Astrocyte of the cerebellum (primary cell): ENCODE results near the gene LZTS3.

Source experiments
- DNase-seq: peaks from one replicate; pipeline ENCODE4 v3.0.0-alpha.2; 2011; ENCODE audit warnings: low read depth
- H3K4me3 ChIP-seq: 2 replicates; pipeline ENCODE4 v1.5.1; 2011; ENCODE audit warnings: mild to moderate bottlenecking, low read depth, low read length, moderate library complexity
- CTCF ChIP-seq: IDR thresholded peaks from 2 replicates; pipeline ENCODE4 v1.5.1; 2012; ENCODE audit warnings: low read length, low read depth, moderate library complexity, mild to moderate bottlenecking; ENCODE audit errors: missing control alignments
- in situ Hi-C: cut with HindIII; loops from 2 replicates; pipeline ENCODE4 v1.10.0; 2017; ENCODE audit warnings: low sequenced_read_pairs

Gene LZTS3

DNA sequence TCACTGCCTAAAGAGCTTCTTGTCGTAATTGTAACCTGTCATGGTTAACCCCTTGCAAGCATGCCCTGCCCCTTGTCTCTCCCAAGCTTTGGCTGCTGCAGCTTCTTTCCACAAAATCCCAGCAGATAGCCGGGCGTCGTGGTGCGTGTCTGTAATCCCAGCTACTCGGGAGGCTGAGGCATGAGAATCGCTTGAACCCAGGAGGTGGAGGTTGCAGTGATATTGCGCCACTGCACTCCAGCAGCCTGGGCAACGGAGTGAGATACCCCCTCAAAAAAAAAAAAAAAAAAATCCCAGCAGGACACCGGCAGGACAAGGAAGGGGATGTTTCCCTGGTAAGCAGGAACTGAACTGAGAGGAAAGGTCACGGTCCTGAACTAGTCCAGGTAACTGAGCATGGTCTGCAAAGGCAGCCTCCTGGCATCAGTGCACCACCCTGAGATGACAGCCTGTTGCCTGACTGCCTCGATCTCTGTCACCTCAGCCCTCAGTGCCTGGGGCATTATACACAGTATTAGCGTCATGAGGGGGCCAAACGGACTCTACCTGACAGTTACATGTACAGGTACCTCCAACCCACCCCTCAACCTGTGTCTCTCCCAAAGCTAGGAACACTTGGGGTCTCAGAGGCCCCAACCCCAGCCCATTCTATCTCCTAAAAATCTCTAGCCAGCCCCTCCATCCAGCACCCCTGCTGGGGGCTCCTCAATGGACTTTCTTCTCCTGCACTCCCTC, 1.8 kb downstream of the LZTS3 start:
- in situ Hi-C loops: no loop called here
- no peak for TF ChIP-seq CTCF
- H3K4me3 ChIP-seq: no peak overlapping the region
- DNase-seq: no peak

- no peak overlapping the region for H3K4me3 ChIP-seq
- in situ Hi-C loops: no loop called here
- DNase-seq: no peak
- TF ChIP-seq CTCF: no peak
These were observed 4.3 kb downstream of the LZTS3 start for GRCh38 chr20:3168829-3169590.

GRCh38 chr20:3168079-3168828, 5.1 kb downstream of the LZTS3 start:
- H3K4me3 ChIP-seq: no peak overlapping the region
- in situ Hi-C loops: no loop called here
- no peak for DNase-seq
- no peak for TF ChIP-seq CTCF

GRCh38 chr20:3167738-3168078, 5.6 kb downstream of the LZTS3 start:
- no peak overlapping the region for H3K4me3 ChIP-seq
- TF ChIP-seq CTCF: no peak
- in situ Hi-C loops: no loop called here
- DNase-seq: no peak

DNA sequence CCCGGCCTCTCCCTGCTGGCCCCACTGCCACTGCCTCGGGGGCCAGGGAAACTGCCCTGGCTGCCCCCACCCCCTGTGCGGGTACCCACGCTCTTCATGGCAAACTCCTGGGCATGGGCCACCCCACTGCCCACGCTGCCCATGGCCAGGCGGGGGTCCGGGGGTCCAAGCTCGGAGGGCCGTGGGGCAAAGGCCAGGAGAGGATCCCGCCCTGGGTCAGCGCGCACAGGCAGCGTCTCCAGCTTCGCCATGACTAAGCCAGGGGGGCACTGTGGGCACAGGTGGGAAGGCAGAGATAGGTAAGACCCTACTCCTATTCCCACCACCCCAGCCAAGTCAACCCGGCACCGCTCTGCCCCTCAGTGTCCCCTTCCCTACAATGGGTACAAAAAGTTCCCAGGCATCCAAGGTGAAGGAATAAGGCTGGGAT, 6.4 kb downstream of the LZTS3 start:
- H3K4me3 ChIP-seq: no peak overlapping the region
- DNase-seq: no peak
- TF ChIP-seq CTCF: no peak
- in situ Hi-C loops: no loop called here

GRCh38 chr20:3166338-3166912, 6.9 kb downstream of the LZTS3 start:
- TF ChIP-seq CTCF: no peak
- no peak overlapping the region for H3K4me3 ChIP-seq
- DNase-seq: no peak
- in situ Hi-C loops: no loop called here
